ENCODE results near the gene RMND1.

DNA sequence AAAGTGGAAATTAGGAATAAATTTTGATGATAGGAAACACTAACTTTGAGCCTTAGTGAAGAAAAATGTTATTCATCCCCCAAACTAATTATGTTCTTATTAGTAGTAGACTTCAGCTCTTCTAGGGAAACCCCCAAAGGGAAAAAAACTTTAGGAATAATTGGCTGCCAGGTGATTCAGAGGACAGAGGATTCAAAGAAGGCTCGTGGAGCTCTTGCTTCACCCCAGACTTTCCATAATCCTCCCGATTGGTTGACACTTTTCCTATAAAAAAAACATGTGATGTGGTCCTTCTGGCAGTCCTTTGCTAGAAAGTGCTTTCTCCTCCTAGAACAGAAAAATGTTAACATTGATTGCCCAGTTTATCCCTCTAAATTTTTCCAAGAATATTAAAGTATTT, 36.3 kb upstream of the RMND1 start:
- TF ChIP-seq POLR2A (IDR thresholded peaks at IDR 0.05; ENCODE audit: low read depth, low read length) (no peak), POLR2AphosphoS5 (IDR thresholded peaks at IDR 0.05; ENCODE audit: low read depth, low read length) (no peak)

Data from GM12891 (cell line).